ENCODE results near the gene LAMA2.

Gene LAMA2

DNA sequence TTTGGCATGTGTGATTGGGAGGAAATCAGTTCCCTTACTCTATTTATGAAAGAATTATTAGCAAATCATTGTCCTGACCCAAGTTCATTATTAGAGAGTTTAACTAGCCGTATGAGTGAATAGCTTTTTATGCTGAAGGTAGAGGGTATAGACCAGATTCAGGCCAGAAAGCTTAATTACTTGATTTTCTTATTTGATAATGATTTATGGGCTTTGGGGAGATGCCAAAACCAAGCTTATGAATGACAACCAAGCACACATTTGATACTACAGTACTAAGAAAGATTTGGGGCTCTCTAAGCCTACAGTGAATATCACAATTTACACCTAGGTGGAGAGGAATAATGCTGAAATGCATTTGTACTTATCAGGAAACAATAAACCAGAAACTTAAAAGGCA lies 633.8 kb downstream of the LAMA2 start:
- DNase-seq (ENCODE audit: low read depth): no peak

DNA sequence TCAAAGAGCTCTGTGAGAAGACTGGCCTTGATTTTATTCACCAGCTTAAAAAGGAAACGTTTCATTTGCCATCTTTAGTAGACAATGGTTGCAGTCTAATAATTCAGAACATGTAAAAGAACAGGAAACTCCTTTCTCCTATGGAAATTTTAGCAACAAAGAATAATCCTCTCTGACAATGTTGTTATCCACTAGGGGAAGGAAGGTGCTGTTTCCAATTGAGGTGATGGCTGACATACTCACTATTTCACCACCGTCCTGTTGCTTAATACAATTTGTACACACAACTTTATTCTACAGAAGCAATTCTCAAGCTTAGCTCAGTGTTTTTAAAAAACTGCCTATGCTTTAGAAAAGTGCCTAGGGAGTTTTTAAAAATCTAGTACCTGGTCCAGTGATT lies 634.4 kb downstream of the LAMA2 start:
- DNase-seq (ENCODE audit: low read depth): no peak

DNA sequence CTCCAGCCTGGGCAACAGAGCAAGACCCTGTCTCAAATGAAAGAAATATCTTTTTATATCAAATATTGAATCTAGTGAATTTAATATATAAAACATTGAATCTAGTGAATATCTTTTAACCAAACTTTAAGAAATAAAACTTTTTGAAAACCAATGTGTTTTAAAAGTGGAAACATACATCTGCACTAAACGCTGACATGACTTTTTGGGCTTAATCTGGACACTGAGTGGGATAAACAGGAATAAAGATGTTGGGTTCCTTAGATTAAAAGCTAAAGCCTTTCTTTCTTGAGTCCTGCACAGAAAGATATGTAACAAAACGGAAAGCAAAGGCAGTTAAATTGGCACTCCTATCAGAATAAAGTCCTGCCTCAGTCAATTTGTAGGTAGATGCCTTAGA lies 636.8 kb downstream of the LAMA2 start:
- DNase-seq (ENCODE audit: low read depth): no peak

DNA sequence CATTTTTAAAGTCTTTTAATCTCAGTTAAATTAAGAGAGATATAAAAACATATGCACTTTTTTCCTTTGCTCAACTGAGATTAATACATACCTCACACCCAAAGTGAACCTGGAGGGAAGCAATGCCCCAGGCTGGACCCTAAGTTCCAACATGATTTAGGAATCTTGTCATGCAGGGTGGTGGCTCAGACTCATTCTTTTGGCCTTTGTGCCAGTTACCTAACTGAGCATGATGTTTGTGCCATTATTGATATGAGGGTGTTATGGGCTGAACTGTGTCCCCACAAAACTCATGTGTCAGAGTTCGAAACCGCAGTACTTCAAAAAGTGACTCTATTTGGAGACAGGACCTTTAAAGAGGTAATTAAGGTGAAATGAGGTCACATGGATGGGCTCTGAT lies 639.0 kb downstream of the LAMA2 start:
- DNase-seq (ENCODE audit: low read depth): no peak

DNA sequence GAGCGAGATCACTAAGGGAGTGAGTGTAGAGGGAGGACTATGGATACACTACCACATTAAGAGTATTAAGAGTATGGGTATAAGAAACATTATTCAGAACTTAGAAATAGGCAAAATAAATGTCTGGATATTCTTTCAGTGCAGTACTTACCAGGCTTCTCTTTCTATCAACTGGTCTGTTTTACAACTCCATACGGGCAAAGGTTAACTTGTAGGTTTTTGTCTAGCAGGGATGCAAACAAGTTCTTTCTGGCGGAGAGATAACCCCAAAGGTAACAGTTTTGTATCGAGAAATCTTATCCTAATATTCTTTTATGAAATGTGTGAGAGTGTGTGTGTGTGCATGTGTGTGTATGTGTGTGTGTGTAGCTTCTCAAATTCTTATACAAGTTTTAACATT lies 640.9 kb downstream of the LAMA2 start:
- DNase-seq (ENCODE audit: low read depth): no peak

DNA sequence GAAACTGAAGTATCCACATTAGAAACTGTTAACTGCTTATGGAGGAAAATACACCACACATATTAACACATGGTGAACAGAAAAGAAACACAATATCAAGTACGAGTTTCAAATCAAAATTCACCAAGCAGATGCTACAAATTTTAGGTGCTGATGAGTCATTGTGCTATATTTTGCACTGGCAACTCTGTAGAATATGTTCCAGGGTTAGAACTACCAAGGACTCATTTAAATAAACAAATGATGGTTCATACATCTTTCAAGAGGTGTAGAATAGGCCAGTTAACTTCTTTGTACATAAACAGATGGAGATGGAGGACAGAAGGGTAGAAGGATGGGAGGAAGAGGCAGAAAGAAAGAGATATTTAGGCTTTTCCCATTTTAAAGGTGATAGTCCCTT lies 642.1 kb downstream of the LAMA2 start:
- no peak for DNase-seq (ENCODE audit: low read depth)

DNA sequence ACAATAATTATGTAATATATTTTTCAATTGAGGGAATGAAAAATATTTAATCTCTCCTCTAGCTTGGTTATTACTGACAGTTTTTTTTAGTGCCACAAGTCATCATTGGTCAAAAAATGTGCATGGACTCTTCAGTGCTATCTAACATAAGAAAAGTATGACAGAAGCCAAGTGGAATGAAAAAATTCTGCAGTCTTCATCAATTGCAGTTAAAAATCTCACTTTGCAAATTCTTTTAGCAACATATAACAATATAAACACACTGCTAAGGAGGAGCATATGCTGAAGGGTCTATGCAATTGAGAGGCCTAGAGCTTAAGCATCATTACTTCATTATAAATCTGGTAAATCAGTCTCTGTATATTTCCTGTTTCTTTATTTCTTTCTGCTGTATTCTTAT lies 652.0 kb downstream of the LAMA2 start:
- no peak for DNase-seq (ENCODE audit: low read depth)

DNA sequence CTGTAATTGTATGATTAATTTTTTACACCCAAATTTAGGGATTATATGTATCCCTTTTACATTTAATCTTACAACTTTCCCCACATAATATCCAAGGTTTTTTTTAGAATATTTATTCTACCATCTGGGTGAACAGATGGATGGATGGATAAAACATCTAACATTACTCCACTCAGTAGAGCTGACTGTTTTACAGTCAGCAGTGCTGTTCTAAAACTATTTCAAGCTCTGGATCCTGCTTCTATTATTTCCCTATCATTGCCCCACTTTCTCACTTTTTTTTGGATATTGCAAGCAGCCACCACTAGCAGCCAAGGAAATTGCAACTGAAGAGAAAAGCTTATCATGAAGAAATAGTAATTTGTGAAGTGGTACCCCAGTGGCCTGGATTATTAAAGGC lies 653.3 kb downstream of the LAMA2 start:
- DNase-seq (ENCODE audit: low read depth): no peak

DNA sequence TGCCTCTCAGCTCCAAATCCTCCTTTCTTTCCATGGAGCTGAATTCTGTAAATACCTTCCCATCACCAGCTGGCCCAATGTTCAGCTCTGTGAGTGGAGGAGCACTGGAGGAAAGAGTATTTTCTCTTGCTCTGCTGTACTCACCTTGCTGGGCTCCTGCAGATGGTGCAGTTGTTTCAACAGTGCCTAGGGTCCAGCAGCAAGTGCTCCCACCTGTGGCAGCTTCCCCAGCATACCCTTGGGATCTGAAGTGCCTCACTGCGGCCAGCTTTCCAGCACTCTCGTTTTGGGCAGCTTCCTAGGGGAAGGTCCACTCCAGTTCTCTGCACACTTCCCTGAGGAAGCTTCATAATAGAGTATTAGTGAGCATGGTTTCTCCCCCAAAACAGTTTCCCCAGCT lies 656.1 kb downstream of the LAMA2 start:
- DNase-seq (ENCODE audit: low read depth): no peak

DNA sequence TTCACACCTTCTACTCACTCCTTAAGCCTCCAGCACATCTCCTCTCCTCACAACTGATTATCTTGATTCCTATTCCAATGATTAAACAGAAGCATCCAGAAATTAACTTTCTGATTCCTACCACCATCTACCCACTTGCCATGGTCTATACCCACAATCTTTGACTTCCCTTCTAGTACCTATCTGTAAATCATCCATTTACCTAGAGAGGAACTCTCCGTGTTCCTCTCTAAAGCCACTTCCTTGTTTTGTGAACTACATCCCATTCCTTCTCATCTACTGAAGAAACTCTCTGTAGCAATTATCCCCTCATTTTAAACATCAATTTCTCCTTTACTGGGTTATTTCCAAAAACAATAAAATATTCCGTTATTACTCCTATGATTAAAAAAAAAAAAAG lies 659.8 kb downstream of the LAMA2 start:
- DNase-seq (ENCODE audit: low read depth): no peak

DNA sequence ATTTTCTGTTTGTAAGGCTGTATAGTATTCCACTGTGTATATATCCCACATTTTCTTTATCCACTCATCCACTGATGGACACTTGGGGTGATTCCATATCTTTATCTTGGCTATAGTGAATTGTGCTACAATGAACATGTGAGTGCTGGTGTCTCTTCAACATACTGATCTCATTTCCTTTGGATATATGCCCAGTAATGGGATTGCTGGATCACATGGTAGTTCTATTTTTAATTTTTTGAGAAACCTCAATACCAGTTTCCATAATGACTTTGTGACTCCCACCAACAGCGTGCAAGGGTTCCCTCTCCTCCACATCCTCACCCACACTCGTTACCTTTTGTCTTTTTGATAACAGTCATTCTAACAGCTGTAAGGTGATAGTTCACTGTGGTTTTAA lies 661.0 kb downstream of the LAMA2 start:
- no peak for DNase-seq (ENCODE audit: low read depth)

DNA sequence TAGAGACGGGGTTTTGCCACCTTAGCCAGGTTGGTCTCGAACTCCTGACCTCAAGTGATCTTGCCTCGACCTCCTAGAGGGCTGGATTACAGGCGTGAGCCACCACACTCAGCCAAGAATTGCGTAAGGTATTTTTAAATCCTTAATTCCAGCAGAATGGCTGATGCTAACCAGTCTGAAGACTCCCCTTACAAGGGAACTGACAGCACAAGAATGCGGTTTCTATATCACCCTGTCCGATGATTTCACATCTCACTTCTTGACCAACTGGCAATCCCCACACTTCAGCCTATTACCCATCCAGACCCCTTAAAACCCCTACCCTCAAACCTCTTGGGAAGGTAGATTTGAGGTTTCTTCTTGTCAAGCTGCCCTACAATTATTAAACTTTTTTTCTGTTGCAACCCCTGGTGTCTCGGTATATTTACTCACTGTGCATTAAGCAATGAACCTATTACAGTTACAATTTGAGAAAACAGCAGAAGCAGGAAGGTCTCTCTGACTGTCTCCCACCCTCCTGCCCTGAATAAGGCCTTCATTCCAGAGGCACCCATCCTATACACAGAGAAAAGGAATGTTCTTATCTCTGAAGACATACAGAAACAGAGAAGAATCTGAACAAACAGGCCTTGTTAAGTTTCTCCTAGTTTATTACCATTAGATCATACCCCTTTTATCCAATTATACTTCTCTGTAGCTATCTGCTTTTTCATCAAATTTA lies 662.1 kb downstream of the LAMA2 start:
- DNase-seq (ENCODE audit: low read depth): no peak

DNA sequence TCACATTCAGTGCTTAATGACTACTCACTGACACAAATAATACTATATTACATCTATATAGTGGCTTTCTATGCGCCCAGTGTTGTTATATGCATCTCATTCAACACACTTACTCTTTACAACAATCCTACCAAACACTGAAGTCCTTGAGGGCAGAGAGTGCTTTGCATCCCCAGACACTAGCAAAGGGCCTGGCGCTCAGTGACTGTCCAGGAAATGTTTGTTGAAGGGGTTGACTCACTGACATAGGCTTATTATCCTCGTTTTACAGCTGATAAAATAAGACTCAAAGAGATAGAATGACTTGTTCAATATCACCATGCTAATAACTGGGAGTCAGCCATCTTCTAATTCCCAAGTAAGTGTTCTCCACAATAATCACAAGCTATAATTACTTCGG lies 663.8 kb downstream of the LAMA2 start:
- DNase-seq (ENCODE audit: low read depth): no peak

DNA sequence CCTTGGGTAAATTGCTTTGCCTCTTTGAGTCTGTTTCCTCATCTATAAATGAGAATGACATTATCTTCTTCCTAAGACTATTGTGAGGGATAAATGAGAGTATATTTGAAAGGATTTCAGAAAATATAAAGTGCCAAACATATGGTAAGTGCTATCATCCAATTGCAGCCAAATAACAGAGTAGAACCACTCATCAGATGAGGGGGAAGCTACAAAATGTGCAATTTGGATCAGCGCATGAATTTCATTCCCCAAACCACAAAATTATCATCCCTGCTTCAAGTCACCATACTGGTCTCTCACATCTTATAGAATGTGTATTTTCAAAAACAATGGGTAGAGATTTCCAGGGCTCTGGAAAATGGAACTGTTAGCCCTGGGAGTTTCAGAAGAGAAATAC lies 668.5 kb downstream of the LAMA2 start:
- DNase-seq (ENCODE audit: low read depth): no peak

DNA sequence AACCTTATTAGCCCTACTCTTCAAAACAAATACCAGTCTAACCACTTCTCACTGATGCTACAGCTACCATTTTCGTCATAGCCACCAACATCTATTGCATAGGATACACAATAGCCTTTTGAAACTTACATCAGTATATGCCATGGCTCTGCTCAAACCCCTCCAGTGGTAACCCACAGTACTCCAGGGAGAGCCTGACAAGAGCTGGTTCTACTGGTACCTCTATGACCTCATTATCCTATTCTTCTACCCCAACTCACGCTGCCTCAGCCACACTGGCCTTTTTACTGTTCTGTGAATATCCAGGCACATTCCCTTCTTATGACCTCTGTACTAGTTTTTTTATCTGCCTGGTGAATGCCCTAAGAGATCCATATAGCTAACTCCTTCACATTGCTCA lies 669.5 kb downstream of the LAMA2 start:
- DNase-seq (ENCODE audit: low read depth): no peak

DNA sequence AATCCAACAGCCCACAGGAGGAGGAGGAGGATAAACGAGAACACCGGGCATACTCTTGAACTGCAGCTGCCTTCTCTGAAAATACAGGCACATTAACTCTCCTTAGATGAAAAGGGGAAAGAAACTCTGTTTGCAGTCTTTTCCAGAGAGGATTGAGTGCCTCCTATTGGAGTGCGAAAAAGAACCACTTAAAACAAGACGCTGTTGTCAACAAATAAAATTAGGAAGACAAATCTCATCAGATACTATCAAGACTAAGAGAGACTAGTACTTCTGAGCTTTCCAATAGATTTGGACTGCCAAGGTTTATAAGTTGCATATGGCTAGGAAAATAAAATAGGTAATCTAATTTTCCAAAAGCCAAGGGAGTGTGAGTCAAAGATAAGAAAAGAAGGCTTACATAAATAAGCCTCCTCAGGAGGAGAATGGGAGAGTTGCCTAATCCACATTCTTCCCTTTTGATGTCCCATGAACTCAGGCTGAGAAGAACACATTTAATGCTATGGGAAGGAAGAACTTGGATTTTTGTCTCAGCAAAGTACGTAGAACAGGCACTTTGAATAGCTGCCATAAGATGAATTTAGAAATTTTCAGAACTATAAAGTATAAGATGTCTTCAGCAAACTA lies 672.4 kb downstream of the LAMA2 start:
- DNase-seq (ENCODE audit: low read depth): no peak

DNA sequence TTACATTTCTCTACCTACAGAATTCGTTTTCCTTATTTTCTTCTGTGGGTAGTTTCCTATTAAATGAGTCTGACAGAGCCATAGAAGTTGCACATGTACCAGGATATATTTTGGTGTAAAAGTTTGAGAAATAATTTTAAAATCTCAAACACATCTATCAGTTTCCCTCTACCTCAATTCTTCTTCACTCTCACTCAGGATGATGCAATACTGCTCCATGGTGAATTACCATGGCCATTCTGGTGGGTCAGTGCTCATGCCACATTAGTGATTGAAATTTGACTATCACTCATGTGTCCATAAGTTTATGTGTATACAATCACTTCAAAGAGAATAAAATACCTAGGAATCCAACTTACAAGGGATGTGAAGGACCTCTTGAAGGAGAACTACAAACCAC lies 675.3 kb downstream of the LAMA2 start:
- no peak for DNase-seq (ENCODE audit: low read depth)

DNA sequence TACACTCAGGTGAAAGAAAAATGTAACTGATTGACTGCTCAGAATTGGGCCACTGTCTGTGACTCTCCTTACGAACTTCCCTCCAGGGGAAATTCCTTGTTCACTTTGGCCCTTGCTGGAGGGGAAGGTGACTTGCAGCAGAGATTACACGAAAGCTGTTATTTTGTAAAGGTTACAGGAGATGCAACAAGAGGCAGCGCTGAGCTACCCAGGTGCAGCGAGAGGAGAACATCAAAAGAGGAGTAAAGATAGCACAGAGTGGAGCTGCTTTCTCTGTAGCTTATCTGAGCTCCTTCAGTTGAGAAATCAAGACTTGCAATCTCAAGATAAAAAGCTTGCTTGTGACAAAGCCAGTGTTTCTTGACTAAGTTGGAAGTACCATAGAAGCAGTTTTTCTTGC lies 682.4 kb downstream of the LAMA2 start:
- no peak for DNase-seq (ENCODE audit: low read depth)

DNA sequence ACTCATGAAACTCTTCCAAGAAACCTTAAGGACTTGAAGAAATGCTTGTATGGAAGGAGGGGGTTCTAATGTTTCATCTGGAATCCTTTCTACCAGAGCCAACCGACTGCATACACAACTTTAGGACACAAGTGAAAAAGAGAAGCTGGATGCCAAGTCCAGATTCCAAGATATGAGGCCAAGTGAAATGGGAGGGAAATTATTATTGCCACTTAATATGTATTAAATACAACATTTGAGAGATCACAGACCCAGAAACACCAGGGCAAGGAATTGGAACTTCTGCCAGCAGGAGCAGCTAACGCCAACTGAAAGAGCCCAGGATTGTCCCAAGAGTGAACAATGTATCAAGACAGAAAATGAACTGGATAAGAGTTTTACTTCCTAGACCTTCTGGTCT lies 682.9 kb downstream of the LAMA2 start:
- no peak for DNase-seq (ENCODE audit: low read depth)
